HepG2 (cell line): ENCODE results near the gene EHBP1. TPM values are rescaled to one million over a fixed set of nuclear protein-coding genes. Genes with fewer than 3 reads are reported as not detected.
"Not testable (repeated sequence)": the region's sequence is repeated elsewhere in the genome, so short reads cannot be mapped to it uniquely, and the experiment has no call there.

Source experiments
- ATAC-seq: fragments of 200-7000 bp; cut with Tn5 transposase; 3 replicates; pipeline ENCODE4 v1.9.1; 2020; ENCODE audit warnings: mild to moderate bottlenecking, moderate library complexity
- BruUV-seq: library from RNA; stranded (reverse); fragments of 400-500 nt; replicated peaks from 2 replicates; lab custom pipeline; 2021; lab: Mats Ljungman, UMichigan
- CTCF ChIA-PET: fragments of 300-600 bp; formaldehyde crosslinking; extraction: SDS; loops from one replicate; lab custom pipeline; 2021; ENCODE audit warnings: low total read pairs, inconsistent platforms, low intra/inter-chr PET ratio; lab: Yijun Ruan, JAX
- POLR2A ChIA-PET: fragments of 350-600 bp; sonication (Branson Sonifier 250); formaldehyde crosslinking; loops from one replicate; lab custom pipeline; 2020; ENCODE audit warnings: antibody characterized with exemption, inconsistent platforms; lab: Yijun Ruan, JAX
- DNase-seq: peaks from one replicate; pipeline ENCODE4 v3.0.0-alpha.2; 2015; ENCODE audit warnings: low spot score
- FAIRE-seq: peaks from 3 replicates; lab custom pipeline; 2011; peaks lifted over from hg19 to GRCh38; lab: Jason Lieb, UNC
- H2AFZ ChIP-seq: one replicate; pipeline ENCODE4 v1.6.1; 2011; ENCODE audit warnings: low read length, inconsistent platforms
- H3K27ac ChIP-seq: fragments of 300-600 bp; 3 replicates; pipeline ENCODE4 v1.8.0; 2011; ENCODE audit warnings: mixed run types, mild to moderate bottlenecking, mixed read lengths, low read length, inconsistent platforms; ENCODE audit not compliant: insufficient read depth; ENCODE audit errors: extremely low read length
- H3K27me3 ChIP-seq, 2 experiments: fragments of 200-600 bp in 1 of 2; 2 replicates in 1 of 2; 3 replicates in 1 of 2; pipeline versions ENCODE4 v1.6.0 to v1.8.0; 2011; ENCODE audit warnings: low read length in 2 of 2, mild to moderate bottlenecking in 2 of 2, moderate library complexity in 2 of 2, inconsistent platforms in 1 of 2; ENCODE audit not compliant: insufficient read depth in 2 of 2, control insufficient read depth in 1 of 2
- H3K36me3 ChIP-seq, 2 experiments: fragments of 200-600 bp in 1 of 2; replicated peaks in 1 of 2; 2 replicates in 1 of 2; 3 replicates in 1 of 2; pipeline versions ENCODE4 v1.5.1 to v1.8.0; 2011; ENCODE audit warnings: low read length in 2 of 2, inconsistent platforms in 1 of 2; ENCODE audit not compliant: insufficient read depth in 2 of 2, control insufficient read depth in 1 of 2
- H3K4me1 ChIP-seq: 2 replicates; pipeline ENCODE4 v1.5.1; 2012; ENCODE audit warnings: low read length, inconsistent platforms; ENCODE audit not compliant: insufficient read depth
- H3K4me2 ChIP-seq: 2 replicates; pipeline ENCODE4 v1.6.0; 2011; ENCODE audit warnings: low read depth, low read length, inconsistent platforms
- H3K4me3 ChIP-seq, 3 experiments: fragments of 200-600 bp in 1 of 3; sonication (generic), shearing (Covaris generic) in 1 of 3; replicated peaks in 1 of 3; 2 replicates each; pipeline ENCODE4 v1.5.1; 2011 to 2016; ENCODE audit warnings: low read length in 3 of 3, inconsistent platforms in 2 of 3, low read depth in 2 of 3, mild to moderate bottlenecking in 2 of 3, control low read depth in 1 of 3, mixed read lengths in 1 of 3; ENCODE audit not compliant: insufficient read depth in 1 of 3
- H3K79me2 ChIP-seq: one replicate; pipeline ENCODE4 v1.6.1; 2011; ENCODE audit warnings: low read length, inconsistent platforms; ENCODE audit not compliant: insufficient read depth
- H3K9ac ChIP-seq: 2 replicates; pipeline ENCODE4 v1.6.0; 2011; ENCODE audit warnings: mild to moderate bottlenecking, low read depth, low read length, inconsistent platforms; ENCODE audit not compliant: insufficient read depth
- H3K9me3 ChIP-seq: 2 replicates; pipeline ENCODE4 v1.5.1; 2012; ENCODE audit warnings: mild to moderate bottlenecking, low read length
- H4K20me1 ChIP-seq: 2 replicates; pipeline ENCODE4 v1.6.0; 2011; ENCODE audit warnings: inconsistent platforms, mild to moderate bottlenecking, low read length, moderate library complexity; ENCODE audit not compliant: insufficient read depth
- CTCF ChIP-seq: sonication (generic); formaldehyde crosslinking; IDR thresholded peaks from 2 replicates; pipeline ENCODE4 v1.5.0; 2020; ENCODE audit warnings: mild to moderate bottlenecking, missing genetic modification reagents, moderate library complexity
- HNRNPK ChIP-seq: fragments of 200-400 bp; formaldehyde crosslinking; IDR thresholded peaks from 2 replicates; pipeline ENCODE4 v1.6.1; 2018; ENCODE audit warnings: low read length, low read depth, moderate library complexity, mild to moderate bottlenecking; ENCODE audit not compliant: poor library complexity, severe bottlenecking
- HOMEZ ChIP-seq: IDR thresholded peaks from 2 replicates; pipeline ENCODE4 v1.6.1; 2016; ENCODE audit warnings: low read depth
- PCBP1 ChIP-seq: fragments of 200-400 bp; formaldehyde crosslinking; IDR thresholded peaks from 2 replicates; pipeline ENCODE4 v1.6.1; 2017; ENCODE audit warnings: mild to moderate bottlenecking, low read depth, low read length, borderline replicate concordance
- STAG1 ChIP-seq: sonication (generic); formaldehyde crosslinking; IDR thresholded peaks from 2 replicates; pipeline ENCODE4 v1.4.0; 2020; ENCODE audit warnings: missing genetic modification reagents
- ZNF468 ChIP-seq: sonication (generic); formaldehyde crosslinking; IDR thresholded peaks from 2 replicates; pipeline ENCODE4 v1.8.0; 2022; ENCODE audit warnings: mild to moderate bottlenecking, moderate library complexity, missing genetic modification reagents
- WGBS: methylation state at CpG from one replicate; pipeline ENCODE4 v1.1.6; 2017; ENCODE audit warnings: low lambda C conversion rate; 5-methylcytosine and 5-hydroxymethylcytosine counted together
- in situ Hi-C: cut with HindIII; loops from 2 replicates; pipeline ENCODE4 v1.10.0; 2017; ENCODE audit warnings: low pct_unique_long_range_greater_than_20kb; ENCODE audit not compliant: extremely low pct_ligation_motif_present
- intact Hi-C: fragments of 100-400 bp; cut with micrococcal nuclease; formaldehyde crosslinking; loops from one replicate; pipeline ENCODE4 v1.10.0; 2022; ENCODE audit not compliant: unreplicated experiment
- polyA plus RNA-seq, 8 experiments: library from polyadenylated mRNA; depleted of rRNA in 3 of 8; stranded (reverse) in 7 of 8; unstranded in 1 of 8; fragments of >200 nt; fragmentation: Illumina TruSeq in 4 of 8; extraction: Trizol in 4 of 8; gene quantifications; 2 replicates each; pipeline versions ENCODE4 v1.2.1 to v1.2.3, GENCODE V29; 2011 to 2016; ENCODE audit warnings: low read depth in 4 of 8, missing spikeins in 1 of 8, mixed read lengths in 1 of 8; ENCODE audit not compliant: insufficient read depth in 1 of 8
- total RNA-seq, 5 experiments: library from RNA; depleted of rRNA; stranded (reverse); fragments of >200 nt; fragmentation: Illumina TruSeq; extraction: Trizol; gene quantifications; 2 replicates each; pipeline ENCODE4 v1.2.3, GENCODE V29; 2016; ENCODE audit warnings: low read depth in 1 of 5

The EHBP1 gene
- total and polyA plus RNA-seq, 2 of the 13 experiments (the other 11 are each of a cell fraction or from before 2014, with no cell fraction given) = 93.5 to 146 TPM

GRCh38 chr2:63019686-63020085, 314.2 kb downstream of the EHBP1 start:
- 0 out of 2 replicates have a peak, but pooled peaks have one; percentile 69 for TF ChIP-seq PCBP1
- TF ChIP-seq HNRNPK = peak; percentile 63
- TF ChIP-seq, all 625 proteins: peak for 2; not testable (repeated sequence) for 623
- H3K4me1 ChIP-seq, FAIRE-seq, in situ Hi-C loops, POLR2A ChIA-PET, H3K27me3 ChIP-seq, DNase-seq, ATAC-seq, H3K9ac ChIP-seq, H3K9me3 ChIP-seq, H3K4me3 ChIP-seq, H3K4me2 ChIP-seq, CTCF ChIA-PET, H4K20me1 ChIP-seq, H2AFZ ChIP-seq, H3K79me2 ChIP-seq, BruUV-seq, intact Hi-C loops, H3K27ac ChIP-seq: not testable (repeated sequence)
- H3K36me3 ChIP-seq = peaks cover 15 to 39% of the 10 kb centered on the region in 2 experiments
- WGBS = over 99% methylated on average over 8 of the region's 8 CpGs

GRCh38 chr2:63023444-63023843, 317.9 kb downstream of the EHBP1 start:
- Histone ChIP-seq H3K4me1 (no peaks in the 10 kb centered on the region), H2AFZ (no peak overlapping the region), H4K20me1 (no peaks in the 10 kb centered on the region), H3K79me2 (no peaks in the 10 kb centered on the region), H3K27ac (no peak overlapping the region), H3K36me3 (peaks cover 18 to 42% of the 10 kb centered on the region in 2 experiments), H3K9me3 (no peaks in the 10 kb centered on the region), H3K4me2 (no peak overlapping the region), H3K27me3 (no peaks in the 10 kb centered on the region), H3K9ac (no peak overlapping the region), H3K4me3 (no peak overlapping the region)
- FAIRE-seq (peak; percentile 26), ATAC-seq (peak; percentile 76), DNase-seq (peak; percentile 60)
- TF ChIP-seq HOMEZ (CRISPR knock-in tag) (peak; percentile 22; the same call in 1 of the 2 replicates), STAG1 (CRISPR knock-in tag) (peak; percentile 61), CTCF (CRISPR knock-in tag) (peak; percentile 57), ZNF468 (CRISPR knock-in tag) (no peak)
- BruUV-seq = no TSS peak
- CTCF ChIA-PET = no interaction called here
- intact Hi-C loops (no loop called here), in situ Hi-C loops (no loop called here)
- WGBS = 39% methylated on average over 1 of the region's 1 CpG
- POLR2A ChIA-PET = no interaction called here
